Spleen (tissue), 11 donors: ENCODE measurements around the gene LYRM1. TPM values are rescaled to one million over a fixed set of nuclear protein-coding genes. Genes with fewer than 3 reads are reported as not detected.

Experiments
- DNase-seq: peaks from one replicate; pipeline ENCODE4 v3.0.0-alpha.2; 2020
- H3K27ac ChIP-seq, 8 donors: fragments of 200-600 bp; sonication (generic) in 7 of 8; 1 replicate in 4 of 8; 2 replicates in 4 of 8; pipeline versions ENCODE4 v1.5.0 to v1.8.0; 2016 to 2021; ENCODE audit warnings: inconsistent platforms in 4 of 8, mild to moderate bottlenecking in 4 of 8, moderate library complexity in 1 of 8
- H3K27me3 ChIP-seq, 7 donors: fragments of 200-600 bp; sonication (generic) in 6 of 7; replicated peaks in 1 of 7; 1 replicate in 4 of 7; 2 replicates in 3 of 7; pipeline versions ENCODE4 v1.5.0 to v1.8.0; 2016 to 2021; ENCODE audit warnings: inconsistent platforms in 3 of 7, mild to moderate bottlenecking in 1 of 7
- H3K36me3 ChIP-seq, 6 donors: fragments of 200-600 bp; sonication (generic) in 5 of 6; 1 replicate in 4 of 6; 2 replicates in 2 of 6; pipeline versions ENCODE4 v1.5.0 to v1.8.0; 2016 to 2021; ENCODE audit warnings: inconsistent platforms in 2 of 6
- H3K4me1 ChIP-seq, 6 donors: fragments of 200-600 bp; sonication (generic) in 5 of 6; 1 replicate in 3 of 6; 2 replicates in 3 of 6; pipeline versions ENCODE4 v1.5.0 to v1.8.0; 2016 to 2021; ENCODE audit warnings: inconsistent platforms in 3 of 6
- H3K4me3 ChIP-seq, 8 donors: fragments of 200-600 bp; sonication (generic) in 7 of 8; 1 replicate in 4 of 8; 2 replicates in 4 of 8; pipeline versions ENCODE4 v1.5.0 to v1.8.0; 2016 to 2021; ENCODE audit warnings: inconsistent platforms in 4 of 8, mild to moderate bottlenecking in 4 of 8, moderate library complexity in 2 of 8
- H3K9me3 ChIP-seq, 8 donors: fragments of 200-600 bp; sonication (generic) in 7 of 8; 1 replicate in 4 of 8; 2 replicates in 4 of 8; pipeline versions ENCODE4 v1.5.0 to v1.8.0; 2016 to 2021; ENCODE audit warnings: inconsistent platforms in 4 of 8
- CTCF ChIP-seq, 11 experiments: fragments of 200-600 bp in 7 of 11; fragments of 450-650 bp in 4 of 11; sonication (generic) in 4 of 11; IDR thresholded peaks in 8 of 11; conservative IDR thresholded peaks in 3 of 11; 1 replicate in 7 of 11; 2 replicates in 4 of 11; pipeline versions ENCODE4 v1.4.0 to v1.8.0; 2016 to 2021; ENCODE audit warnings: antibody characterized with exemption in 11 of 11, inconsistent platforms in 4 of 11, mild to moderate bottlenecking in 1 of 11
- POLR2A ChIP-seq, 3 donors: fragments of 450-650 bp; IDR thresholded peaks; one replicate each; pipeline ENCODE4 v1.5.1; 2017; ENCODE audit warnings: antibody characterized with exemption in 3 of 3, mild to moderate bottlenecking in 1 of 3
- POLR2AphosphoS5 ChIP-seq, 3 donors: sonication (generic); formaldehyde crosslinking; IDR thresholded peaks; one replicate each; pipeline ENCODE4 v1.5.1; 2017; ENCODE audit warnings: antibody characterized with exemption in 3 of 3
- WGBS, 5 donors: extraction: QIAGEN DNeasy Blood & Tissue Kit in 3 of 5; methylation state at CpG; one replicate each; pipeline versions ENCODE4 v1.1.5 to v1.1.7; 2013 to 2018; 5-methylcytosine and 5-hydroxymethylcytosine counted together
- intact Hi-C: fragments of 100-400 bp; cut with DNase I; formaldehyde crosslinking; loops from one replicate; pipeline ENCODE4 v1.15.0; 2023; ENCODE audit warnings: low total_unique reads
- polyA plus RNA-seq, 3 donors: library from polyadenylated mRNA; stranded (reverse); fragments of 200-250 nt; gene quantifications; one replicate each; pipeline ENCODE4 v1.2.1, GENCODE V29; 2013
- total RNA-seq, 7 donors: library from RNA; depleted of rRNA in 3 of 7; stranded (reverse); fragments of >200 nt in 3 of 7; fragmentation: NEBNext Ultra II Directional in 4 of 7; extraction: Animal tissue kit (Norgen Biotek cat#: 25700) in 4 of 7; gene quantifications; one replicate each; pipeline versions ENCODE4 v1.1.0 to v1.2.1, GENCODE V29; 2016 to 2021
- donor health status: healthy with polysubstance abuse.
- donor health status: DM: no; HTN: no; CAD: no; lungs with moderate emphysema.
- donor health status: DM: no; HTN: no; CAD: no.
- donor health status: Bipolar disorder and iron deficiency.
- donor health status: healthy.
- donor health status: DM: no; HTN: no; CAD: no.
- donor health status: DM: yes; HTN: yes; CAD: no.

The LYRM1 gene
- total and polyA plus RNA-seq, 10 donors = 15.3 to 47.2 (median 23.3) TPM

GRCh38 chr16:20868890-20869289 lies 31.7 kb upstream of the LYRM1 start:
- no peak overlapping the region for H3K4me3 ChIP-seq
- no peak for DNase-seq
- intact Hi-C loops = no loop called here

GRCh38 chr16:20870122-20870820 lies 30.3 kb upstream of the LYRM1 start:
- Histone ChIP-seq H3K27me3 (no peaks in the 10 kb centered on the region), H3K9me3 (no peaks in the 10 kb centered on the region), H3K27ac (peak overlapping the region in 5 of 8 donors; percentile 24 to 75 (median 50)), H3K36me3 (no peaks in the 10 kb centered on the region), H3K4me3 (no peak overlapping the region), H3K4me1 (peaks cover 14 to 99% (median 51%) of the 10 kb centered on the region in 6 donors)
- DNase-seq = no peak
- intact Hi-C loops = no loop called here
- no peak for TF ChIP-seq POLR2A (IDR thresholded peaks at IDR 0.05)
- no peak for TF ChIP-seq CTCF (IDR thresholded peaks at IDR 0.05 in 8 of 11, conservative IDR thresholded peaks at IDR 0.05 in 3 of 11)
- TF ChIP-seq POLR2AphosphoS5 (IDR thresholded peaks at IDR 0.05) = no peak
- 43 to 64% (median 49%) methylated on average over 2 of the region's 2 CpGs for WGBS, 5 donors

More at GRCh38 chr16:20868890-20869289, 31.7 kb upstream of the LYRM1 start:
- TF ChIP-seq POLR2A (IDR thresholded peaks at IDR 0.05) (no peak), POLR2AphosphoS5 (IDR thresholded peaks at IDR 0.05) (peak; percentile 52 to 73 (median 66))
- Histone ChIP-seq H3K36me3 (no peaks in the 10 kb centered on the region), H3K27me3 (no peaks in the 10 kb centered on the region), H3K4me1 (peaks cover 11 to 88% (median 42%) of the 10 kb centered on the region in 6 donors), H3K27ac (peak overlapping the region in 4 of 8 donors; percentile 5 to 75 (median 42)), H3K9me3 (no peaks in the 10 kb centered on the region)
- WGBS, 5 donors = 37 to 89% (median 69%) methylated on average over 2 to 3 of the region's 3 CpGs

GRCh38 chr16:20871258-20871657 lies 29.3 kb upstream of the LYRM1 start:
- no peak for TF ChIP-seq POLR2AphosphoS5 (IDR thresholded peaks at IDR 0.05)
- no peak for TF ChIP-seq POLR2A (IDR thresholded peaks at IDR 0.05)
- no peak for TF ChIP-seq CTCF (IDR thresholded peaks at IDR 0.05 in 8 of 11, conservative IDR thresholded peaks at IDR 0.05 in 3 of 11)
- Histone ChIP-seq H3K27ac (peak overlapping the region in 5 of 8 donors; percentile 24 to 75 (median 50)), H3K36me3 (no peaks in the 10 kb centered on the region), H3K4me3 (no peak overlapping the region), H3K4me1 (peaks cover 15 to 98% (median 51%) of the 10 kb centered on the region in 6 donors), H3K27me3 (no peaks in the 10 kb centered on the region), H3K9me3 (no peaks in the 10 kb centered on the region)
- intact Hi-C loops = no loop called here
- no peak for DNase-seq
- 44 to 96% (median 72%) methylated on average over 2 of the region's 2 CpGs for WGBS, 5 donors

- H3K4me3 ChIP-seq = no peak overlapping the region
- intact Hi-C loops = no loop called here
- TF ChIP-seq POLR2A (IDR thresholded peaks at IDR 0.05) (no peak), POLR2AphosphoS5 (IDR thresholded peaks at IDR 0.05) (no peak), CTCF (IDR thresholded peaks at IDR 0.05 in 8 of 11, conservative IDR thresholded peaks at IDR 0.05 in 3 of 11) (no peak)
These were observed 28.4 kb upstream of the LYRM1 start for GRCh38 chr16:20871941-20872815.

More at GRCh38 chr16:20871941-20872815, 28.4 kb upstream of the LYRM1 start:
- 62 to 72% (median 64%) methylated on average over 9 of the region's 9 CpGs for WGBS, 5 donors
- Histone ChIP-seq H3K4me1 (peaks cover 9 to 89% (median 47%) of the 10 kb centered on the region in 6 donors), H3K36me3 (no peaks in the 10 kb centered on the region), H3K27ac (peak overlapping the region in 4 of 8 donors; percentile 50 to 82 (median 72)), H3K9me3 (no peaks in the 10 kb centered on the region), H3K27me3 (no peaks in the 10 kb centered on the region)
- DNase-seq = no peak
